DND-41 (cell line): ENCODE results near the gene RAB8A.

Source experiments
- CTCF ChIP-seq: IDR thresholded peaks from 2 replicates; pipeline ENCODE4 v1.5.1; 2012; ENCODE audit warnings: borderline replicate concordance, low read length, moderate library complexity, mild to moderate bottlenecking; ENCODE audit not compliant: poor library complexity, severe bottlenecking; ENCODE audit errors: extremely low read depth
- EZH2 ChIP-seq: IDR thresholded peaks from 3 replicates; pipeline ENCODE4 v1.6.1; 2012; ENCODE audit warnings: borderline replicate concordance, low read depth, mild to moderate bottlenecking, moderate library complexity, low read length, inconsistent platforms; ENCODE audit not compliant: severe bottlenecking

GRCh38 chr19:16141043-16141442 is 29.4 kb downstream of the RAB8A start:
- TF ChIP-seq EZH2 = no peak
- TF ChIP-seq CTCF = no peak
